Subcutaneous abdominal adipose tissue (tissue), 5 donors: Measurements from ENCODE around the gene ZNF521.

ENCODE experiments used
- H3K27ac ChIP-seq: one replicate; pipeline ENCODE4 v1.7.0; 2013; ENCODE audit warnings: low read depth, mild to moderate bottlenecking, inconsistent platforms, low read length, moderate library complexity
- H3K27me3 ChIP-seq, 5 donors: one replicate each; pipeline ENCODE4 v1.7.0; 2013; ENCODE audit warnings: low read length in 5 of 5, inconsistent platforms in 1 of 5; ENCODE audit not compliant: control insufficient read depth in 5 of 5, insufficient read depth in 4 of 5
- H3K36me3 ChIP-seq, 5 donors: one replicate each; pipeline ENCODE4 v1.7.0; 2013; ENCODE audit warnings: low read length in 5 of 5; ENCODE audit not compliant: control insufficient read depth in 5 of 5, insufficient read depth in 5 of 5
- H3K4me1 ChIP-seq, 5 donors: one replicate each; pipeline ENCODE4 v1.7.0; 2013; ENCODE audit warnings: low read length in 5 of 5, mild to moderate bottlenecking in 3 of 5, moderate library complexity in 1 of 5; ENCODE audit not compliant: control insufficient read depth in 5 of 5, insufficient read depth in 5 of 5
- H3K4me3 ChIP-seq, 5 donors: one replicate each; pipeline ENCODE4 v1.7.0; 2013; ENCODE audit warnings: low read length in 5 of 5, low read depth in 1 of 5
- H3K9ac ChIP-seq, 5 donors: one replicate each; pipeline ENCODE4 v1.7.0; 2013; ENCODE audit warnings: low read length in 5 of 5, mild to moderate bottlenecking in 4 of 5, moderate library complexity in 3 of 5
- H3K9me3 ChIP-seq, 5 donors: one replicate each; pipeline ENCODE4 v1.7.0; 2013; ENCODE audit warnings: low read length in 5 of 5; ENCODE audit not compliant: control insufficient read depth in 5 of 5
- donor health status: healthy.
- donor health status: healthy.
- donor health status: healthy.
- donor health status: healthy.
- donor health status: healthy.

The ZNF521 gene

GRCh38 chr18:25314838-25315190 lies 37.2 kb downstream of the ZNF521 start:
- H3K9ac ChIP-seq = no peak overlapping the region
- no peaks in the 10 kb centered on the region for H3K27me3 ChIP-seq
- H3K4me1 ChIP-seq = peaks cover 0 to 6% (median 0%) of the 10 kb centered on the region in 5 donors
- peaks cover 0 to 15% (median 2%) of the 10 kb centered on the region in 5 donors for H3K36me3 ChIP-seq
- H3K9me3 ChIP-seq = no peaks in the 10 kb centered on the region
- no peak overlapping the region for H3K4me3 ChIP-seq
- H3K27ac ChIP-seq = no peak overlapping the region

- Histone ChIP-seq H3K36me3 (peaks cover 0 to 12% (median 0%) of the 10 kb centered on the region in 5 donors), H3K27ac (no peak overlapping the region), H3K4me3 (no peak overlapping the region), H3K4me1 (peaks cover 0 to 6% (median 0%) of the 10 kb centered on the region in 5 donors), H3K27me3 (no peaks in the 10 kb centered on the region), H3K9me3 (no peaks in the 10 kb centered on the region), H3K9ac (no peak overlapping the region)
Observed at GRCh38 chr18:25314151-25314837, 37.7 kb downstream of the ZNF521 start.

- Histone ChIP-seq H3K4me1 (peaks cover 0 to 6% (median 0%) of the 10 kb centered on the region in 5 donors), H3K36me3 (peaks cover 0 to 5% (median 0%) of the 10 kb centered on the region in 5 donors), H3K4me3 (no peak overlapping the region), H3K27me3 (no peaks in the 10 kb centered on the region), H3K27ac (no peak overlapping the region), H3K9ac (no peak overlapping the region), H3K9me3 (no peaks in the 10 kb centered on the region)
Observed at GRCh38 chr18:25313268-25313667, 38.7 kb downstream of the ZNF521 start.

DNA sequence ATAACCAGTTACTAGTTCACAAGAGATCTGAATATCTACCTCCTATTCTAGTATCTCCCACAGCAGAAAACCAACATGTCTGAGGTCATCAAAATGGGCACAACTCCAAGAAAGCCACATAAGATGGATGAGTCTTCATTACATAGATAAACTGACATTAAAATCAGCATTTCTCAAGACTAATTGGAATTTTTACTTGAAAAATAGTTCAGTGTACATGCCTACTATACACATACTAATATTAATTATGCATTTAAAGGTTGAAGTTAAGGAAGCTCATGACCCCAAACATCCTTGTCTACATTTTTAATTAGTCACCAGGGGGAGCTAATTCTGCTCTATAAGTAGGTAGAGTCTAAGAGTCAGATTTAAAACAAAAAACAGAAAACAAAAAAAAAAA lies 41.9 kb downstream of the ZNF521 start:
- Histone ChIP-seq H3K9me3 (no peaks in the 10 kb centered on the region), H3K27me3 (no peaks in the 10 kb centered on the region), H3K4me1 (peaks cover 0 to 6% (median 0%) of the 10 kb centered on the region in 5 donors), H3K27ac (no peak overlapping the region), H3K4me3 (no peak overlapping the region), H3K9ac (no peak overlapping the region), H3K36me3 (peaks cover 0 to under 1% (median 0%) of the 10 kb centered on the region in 5 donors)

DNA sequence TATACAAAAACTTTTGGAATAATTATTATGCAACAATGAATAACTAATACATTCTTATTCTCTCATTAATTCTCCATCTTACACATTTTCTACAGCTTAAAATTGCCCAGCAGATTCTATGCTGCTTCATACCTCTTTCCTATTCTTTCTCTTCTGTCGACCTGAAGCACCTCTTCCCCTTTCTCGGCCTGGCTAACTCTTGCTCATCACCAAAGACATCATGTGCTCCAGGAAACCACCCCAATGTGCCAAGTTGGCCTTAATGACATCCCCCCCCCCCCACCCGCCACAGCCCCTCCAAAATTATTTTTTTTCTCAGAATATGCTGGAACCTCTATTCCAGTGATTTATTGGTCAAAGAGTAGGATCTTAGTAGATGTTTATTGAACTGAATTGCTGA lies 43.6 kb downstream of the ZNF521 start:
- no peaks in the 10 kb centered on the region for H3K27me3 ChIP-seq
- no peak overlapping the region for H3K4me3 ChIP-seq
- no peaks in the 10 kb centered on the region for H3K9me3 ChIP-seq
- H3K9ac ChIP-seq = no peak overlapping the region
- no peak overlapping the region for H3K27ac ChIP-seq
- H3K4me1 ChIP-seq = peaks cover 0 to 6% (median 0%) of the 10 kb centered on the region in 5 donors
- no peaks in the 10 kb centered on the region for H3K36me3 ChIP-seq

DNA sequence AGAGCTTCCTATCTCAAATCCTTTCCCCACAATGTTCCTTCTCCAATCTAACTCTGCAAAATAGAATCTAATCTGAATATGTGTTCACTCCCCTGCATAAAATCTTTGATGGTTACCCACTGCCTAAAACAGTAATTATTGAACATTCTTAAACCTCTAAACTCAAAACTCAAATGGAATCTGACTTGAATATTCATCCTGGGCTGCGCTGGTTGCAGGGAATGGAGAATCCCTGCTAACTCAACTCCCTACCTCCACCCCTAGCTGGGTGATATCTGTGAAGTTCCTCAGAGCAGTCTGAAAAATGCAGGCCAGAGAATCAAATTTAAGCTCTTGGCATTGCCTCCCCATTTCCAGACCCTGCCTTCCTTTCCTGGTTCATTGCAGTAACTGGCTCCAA lies 44.8 kb downstream of the ZNF521 start:
- H3K27ac ChIP-seq = no peak overlapping the region
- H3K27me3 ChIP-seq = no peaks in the 10 kb centered on the region
- H3K4me3 ChIP-seq = no peak overlapping the region
- H3K9me3 ChIP-seq = no peaks in the 10 kb centered on the region
- H3K9ac ChIP-seq = no peak overlapping the region
- H3K4me1 ChIP-seq = peaks cover 0 to 6% (median 0%) of the 10 kb centered on the region in 5 donors
- no peaks in the 10 kb centered on the region for H3K36me3 ChIP-seq

GRCh38 chr18:25306671-25307070 lies 45.3 kb downstream of the ZNF521 start:
- Histone ChIP-seq H3K4me3 (no peak overlapping the region), H3K4me1 (peaks cover 0 to 6% (median 0%) of the 10 kb centered on the region in 5 donors), H3K27me3 (no peaks in the 10 kb centered on the region), H3K36me3 (peaks cover 0 to 2% (median 0%) of the 10 kb centered on the region in 5 donors), H3K9me3 (no peaks in the 10 kb centered on the region), H3K9ac (no peak overlapping the region), H3K27ac (no peak overlapping the region)

- Histone ChIP-seq H3K27me3 (no peaks in the 10 kb centered on the region), H3K27ac (no peak overlapping the region), H3K9ac (no peak overlapping the region), H3K4me3 (no peak overlapping the region), H3K4me1 (peaks cover 0 to 3% (median 0%) of the 10 kb centered on the region in 5 donors), H3K36me3 (peaks cover 0 to 3% (median 0%) of the 10 kb centered on the region in 5 donors), H3K9me3 (no peaks in the 10 kb centered on the region)
Observed at GRCh38 chr18:25305584-25305983, 46.4 kb downstream of the ZNF521 start.

DNA sequence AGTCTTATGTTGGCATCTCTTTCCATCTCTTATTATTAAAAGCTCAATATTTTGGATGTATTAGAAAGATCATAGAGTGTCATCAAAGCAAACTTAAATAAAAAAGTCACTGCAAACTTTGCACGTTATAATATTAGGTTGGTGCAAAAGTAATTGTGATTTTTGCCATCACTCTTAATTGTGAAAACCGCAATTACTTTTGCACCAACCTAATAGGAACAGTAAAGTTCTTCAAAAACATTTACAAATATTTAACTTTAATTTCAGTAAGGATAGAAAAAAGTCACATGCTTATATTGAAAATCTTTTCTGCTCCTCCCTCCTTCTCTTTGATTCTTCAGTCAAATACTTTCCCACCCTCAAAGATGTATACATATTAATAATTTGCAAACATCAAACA lies 51.5 kb downstream of the ZNF521 start:
- H3K27me3 ChIP-seq = no peaks in the 10 kb centered on the region
- no peak overlapping the region for H3K4me3 ChIP-seq
- no peaks in the 10 kb centered on the region for H3K9me3 ChIP-seq
- no peak overlapping the region for H3K27ac ChIP-seq
- H3K9ac ChIP-seq = no peak overlapping the region
- peaks cover 0 to 3% (median 0%) of the 10 kb centered on the region in 5 donors for H3K36me3 ChIP-seq
- peaks cover 0 to 15% (median 7%) of the 10 kb centered on the region in 5 donors for H3K4me1 ChIP-seq

- H3K4me1 ChIP-seq = peaks cover 0 to 15% (median 7%) of the 10 kb centered on the region in 5 donors
- H3K9ac ChIP-seq = no peak overlapping the region
- no peaks in the 10 kb centered on the region for H3K27me3 ChIP-seq
- H3K4me3 ChIP-seq = no peak overlapping the region
- peaks cover 0 to 3% (median 0%) of the 10 kb centered on the region in 5 donors for H3K36me3 ChIP-seq
- no peaks in the 10 kb centered on the region for H3K9me3 ChIP-seq
- H3K27ac ChIP-seq = peak overlapping the region; percentile 59
Observed at GRCh38 chr18:25299426-25300300, 52.3 kb downstream of the ZNF521 start.
